ENCODE results near the gene C7orf57. TPM values are rescaled to one million over a fixed set of nuclear protein-coding genes. Genes with fewer than 3 reads are reported as not detected.
A peak's percentile ranks its signal among the peaks of the same experiment; 100 is the strongest.

Gene C7orf57
- total RNA-seq, 1 donor from 2014 or later = not detected

- Mint-ChIP-seq H3K4me3 (peak overlapping the region; percentile 88), H3K27ac (no peak overlapping the region), H3K4me1 (peaks cover 42% of the 10 kb centered on the region), H3K9me3 (no peaks in the 10 kb centered on the region), H3K36me3 (ENCODE audit: low read depth) (peaks cover 7% of the 10 kb centered on the region), H3K27me3 (no peaks in the 10 kb centered on the region)
- DNase-seq (no peak), ATAC-seq (ENCODE audit: low read depth) (no peak)
- ChIA-PET CTCF (interaction anchor here (1.4 to 2.6 kb wide), 2 partner anchors 20 to 145 kb away, joined by 3 to 8 read pairs; no protein-coding TSS in a partner anchor), POLR2A (interaction anchor here (1.1 kb wide), 1 partner anchor 98 kb away, joined by 4 read pairs; no protein-coding TSS in a partner anchor)
- intact Hi-C loops (cut with micrococcal nuclease) = no loop called here
- TF ChIP-seq CTCF (IDR thresholded peaks at IDR 0.05) = no peak
Measured at GRCh38 chr7:48090095-48090805, 54.9 kb downstream of the C7orf57 start.

GRCh38 chr7:48091506-48092433, 56.4 kb downstream of the C7orf57 start:
- no peak for ATAC-seq (ENCODE audit: low read depth)
- Mint-ChIP-seq H3K4me3 (no peak overlapping the region), H3K27me3 (no peaks in the 10 kb centered on the region), H3K4me1 (peaks cover 26% of the 10 kb centered on the region), H3K36me3 (ENCODE audit: low read depth) (peaks cover 15% of the 10 kb centered on the region), H3K27ac (no peak overlapping the region), H3K9me3 (no peaks in the 10 kb centered on the region)
- DNase-seq = no peak
- CTCF ChIA-PET = interaction anchor here (1.3 to 2.0 kb wide), 4 partner anchors 10 to 147 kb away, joined by 3 to 11 read pairs (median 3); no protein-coding TSS in a partner anchor
- no peak for TF ChIP-seq CTCF (IDR thresholded peaks at IDR 0.05)
- POLR2A ChIA-PET = no interaction called here
- intact Hi-C loops (cut with micrococcal nuclease) = no loop called here

- Mint-ChIP-seq H3K4me1 (peaks cover 11% of the 10 kb centered on the region), H3K9me3 (no peaks in the 10 kb centered on the region), H3K36me3 (ENCODE audit: low read depth) (peaks cover 16% of the 10 kb centered on the region), H3K4me3 (no peak overlapping the region), H3K27ac (no peak overlapping the region), H3K27me3 (no peaks in the 10 kb centered on the region)
- POLR2A ChIA-PET = interaction anchor here (0.6 kb wide), 1 partner anchor 21 kb away, joined by 3 read pairs; no protein-coding TSS in a partner anchor
- intact Hi-C loops (cut with micrococcal nuclease) = loop anchor here (1.0 kb wide), 1 partner anchor 12 kb away; no protein-coding TSS in a partner anchor
- no peak for DNase-seq
- CTCF ChIA-PET = interaction anchor here (0.9 to 1.6 kb wide), 3 partner anchors 16 to 150 kb away, joined by 3 to 5 read pairs (median 3); no protein-coding TSS in a partner anchor
- TF ChIP-seq CTCF (IDR thresholded peaks at IDR 0.05) = no peak
- ATAC-seq (ENCODE audit: low read depth) = no peak
Measured at GRCh38 chr7:48094861-48095293, 59.5 kb downstream of the C7orf57 start.

- TF ChIP-seq CTCF (IDR thresholded peaks at IDR 0.05) = no peak
- CTCF ChIA-PET = interaction anchor here (1.4 to 1.6 kb wide), 2 partner anchors 14 to 104 kb away, joined by 3 to 5 read pairs; no protein-coding TSS in a partner anchor
- Mint-ChIP-seq H3K36me3 (ENCODE audit: low read depth) (peaks cover 16% of the 10 kb centered on the region), H3K4me3 (no peak overlapping the region), H3K27me3 (no peaks in the 10 kb centered on the region), H3K27ac (no peak overlapping the region), H3K9me3 (no peaks in the 10 kb centered on the region), H3K4me1 (peaks cover 6% of the 10 kb centered on the region)
- DNase-seq (no peak), ATAC-seq (ENCODE audit: low read depth) (no peak)
- intact Hi-C loops (cut with micrococcal nuclease) = no loop called here
- POLR2A ChIA-PET = no interaction called here
Measured at GRCh38 chr7:48096273-48096672, 60.9 kb downstream of the C7orf57 start.

All from activated B cell treated with CpG ODN at 0.5 μM for 24 hours (primary cell).